H1 (cell line): Measurements from ENCODE around the gene CUX1. TPM values are rescaled to one million over a fixed set of nuclear protein-coding genes. Genes with fewer than 3 reads are reported as not detected.

Experiments used
- CTCF ChIA-PET: fragments of 300-600 bp; sonication (Branson Sonifier 250); formaldehyde crosslinking; loops from one replicate; lab custom pipeline; 2021; ENCODE audit not compliant: partially characterized antibody; lab: Charles Lee
- POLR2A ChIA-PET: fragments of 300-600 bp; sonication (Branson Sonifier 250); formaldehyde crosslinking; loops from one replicate; lab custom pipeline; 2021; ENCODE audit warnings: inconsistent platforms; ENCODE audit not compliant: partially characterized antibody; lab: Charles Lee
- DNase-seq, 2 experiments: peaks; one replicate each; pipeline versions ENCODE4 v3.0.0 to v3.0.0-alpha.2; 2010 to 2022; ENCODE audit warnings: low spot score in 2 of 2, low read depth in 1 of 2, mixed read lengths in 1 of 2
- FAIRE-seq: peaks from 2 replicates; lab custom pipeline; 2011; peaks lifted over from hg19 to GRCh38; lab: Jason Lieb, UNC
- H2AFZ ChIP-seq: 2 replicates; pipeline ENCODE4 v1.8.1; 2012; ENCODE audit warnings: low read length, inconsistent platforms
- H2AK5ac ChIP-seq: 2 replicates; pipeline ENCODE4 v1.6.1; 2013; ENCODE audit warnings: low read depth, low read length
- H2BK120ac ChIP-seq: replicated peaks from 2 replicates; pipeline ENCODE3; 2013; ENCODE audit warnings: low read depth, low read length, inconsistent platforms
- H2BK12ac ChIP-seq: 2 replicates; pipeline ENCODE4 v1.6.1; 2013; ENCODE audit warnings: low read depth, low read length
- H2BK15ac ChIP-seq: 2 replicates; pipeline ENCODE4 v1.6.1; 2013; ENCODE audit warnings: low read length
- H2BK20ac ChIP-seq: 2 replicates; pipeline ENCODE4 v1.6.1; 2013; ENCODE audit warnings: low read length
- H2BK5ac ChIP-seq: 2 replicates; pipeline ENCODE4 v1.6.1; 2013; ENCODE audit warnings: low read depth, low read length
- H3K14ac ChIP-seq: 2 replicates; pipeline ENCODE4 v1.6.1; 2013; ENCODE audit warnings: inconsistent platforms; ENCODE audit not compliant: insufficient read length
- H3K18ac ChIP-seq: 2 replicates; pipeline ENCODE4 v1.6.1; 2013; ENCODE audit warnings: low read length; ENCODE audit errors: extremely low read depth
- H3K23ac ChIP-seq: 2 replicates; pipeline ENCODE4 v1.6.1; 2013; ENCODE audit warnings: inconsistent platforms; ENCODE audit not compliant: insufficient read length
- H3K23me2 ChIP-seq: 2 replicates; pipeline ENCODE4 v1.6.1; 2013; ENCODE audit warnings: low read depth, low read length
- H3K27ac ChIP-seq: 2 replicates; pipeline ENCODE4 v1.6.1; 2011; ENCODE audit warnings: low read depth, low read length, inconsistent platforms
- H3K27me3 ChIP-seq, 4 experiments: replicated peaks in 1 of 4; 1 replicate in 1 of 4; 2 replicates in 3 of 4; pipeline versions ENCODE4 v1.6.1 to v1.8.1; 2011 to 2013; ENCODE audit warnings: low read length in 3 of 4, mild to moderate bottlenecking in 3 of 4, inconsistent platforms in 2 of 4, mixed read lengths in 2 of 4, moderate library complexity in 1 of 4; ENCODE audit not compliant: control insufficient read depth in 3 of 4, insufficient read depth in 3 of 4; ENCODE audit errors: extremely low read depth in 1 of 4
- H3K36me3 ChIP-seq, 4 experiments: 2 replicates each; pipeline versions ENCODE4 v1.6.1 to v1.8.1; 2011 to 2013; ENCODE audit warnings: mild to moderate bottlenecking in 4 of 4, low read length in 3 of 4, moderate library complexity in 2 of 4, control low read depth in 1 of 4, inconsistent platforms in 1 of 4; ENCODE audit not compliant: insufficient read depth in 4 of 4, control insufficient read depth in 2 of 4
- H3K4ac ChIP-seq: replicated peaks from 2 replicates; pipeline ENCODE3; 2013; ENCODE audit warnings: low read length, low read depth, mixed read lengths, inconsistent platforms; ENCODE audit not compliant: insufficient read length
- H3K4me1 ChIP-seq, 4 experiments: replicated peaks in 1 of 4; 1 replicate in 1 of 4; 2 replicates in 3 of 4; pipeline versions ENCODE4 v1.6.1 to v1.8.1; 2011 to 2013; ENCODE audit warnings: low read length in 3 of 4, inconsistent platforms in 2 of 4, mixed read lengths in 1 of 4; ENCODE audit not compliant: insufficient read depth in 4 of 4, control insufficient read depth in 3 of 4
- H3K4me2 ChIP-seq, 2 experiments: 2 replicates each; pipeline versions ENCODE4 v1.6.1 to v1.8.1; 2011 to 2013; ENCODE audit warnings: low read depth in 2 of 2, low read length in 2 of 2, control low read depth in 1 of 2, inconsistent platforms in 1 of 2, mild to moderate bottlenecking in 1 of 2; ENCODE audit not compliant: insufficient read depth in 1 of 2
- H3K4me3 ChIP-seq, 4 experiments: fragments of 200-600, 300-600 bp in 1 of 4; sonication (generic), shearing (Covaris generic), sonication (Bioruptor Twin) in 1 of 4; 2 replicates each; pipeline versions ENCODE4 v1.5.1 to v1.8.1; 2011 to 2016; ENCODE audit warnings: low read length in 4 of 4, low read depth in 3 of 4, control low read depth in 2 of 4, inconsistent platforms in 2 of 4, mild to moderate bottlenecking in 2 of 4, mixed read lengths in 1 of 4, moderate library complexity in 1 of 4; ENCODE audit not compliant: insufficient read depth in 2 of 4; ENCODE audit errors: extremely low read depth in 1 of 4
- H3K56ac ChIP-seq: replicated peaks from 2 replicates; pipeline ENCODE3; 2013; ENCODE audit warnings: low read depth, mild to moderate bottlenecking, mixed read lengths, low read length, inconsistent platforms; ENCODE audit not compliant: insufficient read length
- H3K79me1 ChIP-seq: 2 replicates; pipeline ENCODE4 v1.6.1; 2013; ENCODE audit warnings: low read depth, low read length, control low read depth
- H3K79me2 ChIP-seq, 2 experiments: 2 replicates each; pipeline versions ENCODE4 v1.6.1 to v1.8.1; 2012 to 2013; ENCODE audit warnings: low read length in 2 of 2, mild to moderate bottlenecking in 2 of 2, inconsistent platforms in 1 of 2; ENCODE audit not compliant: insufficient read depth in 2 of 2, control insufficient read depth in 1 of 2
- H3K9ac ChIP-seq, 4 experiments: replicated peaks in 1 of 4; 1 replicate in 1 of 4; 2 replicates in 3 of 4; pipeline versions ENCODE4 v1.6.1 to v1.8.1; 2011 to 2013; ENCODE audit warnings: low read depth in 3 of 4, low read length in 3 of 4, control low read depth in 2 of 4, mild to moderate bottlenecking in 2 of 4, moderate library complexity in 2 of 4, inconsistent platforms in 1 of 4; ENCODE audit errors: extremely low read depth in 1 of 4
- H3K9me3 ChIP-seq, 2 experiments: 2 replicates each; pipeline versions ENCODE4 v1.6.1 to v1.8.1; 2012 to 2013; ENCODE audit warnings: mild to moderate bottlenecking in 2 of 2, moderate library complexity in 2 of 2, control low read depth in 1 of 2, inconsistent platforms in 1 of 2, low read depth in 1 of 2, low read length in 1 of 2, mixed read lengths in 1 of 2; ENCODE audit not compliant: insufficient read depth in 2 of 2
- H4K20me1 ChIP-seq, 2 experiments: replicated peaks in 1 of 2; 2 replicates each; pipeline versions ENCODE3 to v1.8.1; 2011 to 2013; ENCODE audit warnings: inconsistent platforms in 2 of 2, low read length in 2 of 2, mild to moderate bottlenecking in 1 of 2; ENCODE audit not compliant: insufficient read depth in 2 of 2, control insufficient read depth in 1 of 2
- H4K5ac ChIP-seq: 2 replicates; pipeline ENCODE4 v1.6.1; 2013; ENCODE audit warnings: low read length, low read depth, mixed read lengths, inconsistent platforms; ENCODE audit not compliant: insufficient read length
- H4K8ac ChIP-seq: 2 replicates; pipeline ENCODE4 v1.8.0; 2013; ENCODE audit warnings: mild to moderate bottlenecking, moderate library complexity, low read length, inconsistent platforms; ENCODE audit not compliant: insufficient read depth; ENCODE audit errors: extremely low read depth
- H4K91ac ChIP-seq: replicated peaks from 2 replicates; pipeline ENCODE3; 2013; ENCODE audit warnings: low read length, mixed read lengths, inconsistent platforms; ENCODE audit not compliant: insufficient read length
- BCL11A ChIP-seq, 2 experiments: IDR thresholded peaks; one replicate each; pipeline ENCODE4 v1.6.1; 2011; ENCODE audit warnings: low read depth in 2 of 2, low read length in 2 of 2, mild to moderate bottlenecking in 2 of 2
- CBX8 ChIP-seq: fragments of 300-800, 300-1000 bp; sonication (generic); IDR thresholded peaks from 2 replicates; pipeline ENCODE4 v1.7.1; 2016; ENCODE audit warnings: low read depth, low read length, borderline replicate concordance
- CHD2 ChIP-seq: IDR thresholded peaks from 2 replicates; pipeline ENCODE4 v1.6.1; 2012; ENCODE audit warnings: low read length, improper control_type of control experiment
- E2F6 ChIP-seq: IDR thresholded peaks from 2 replicates; pipeline ENCODE4 v1.6.1; 2012; ENCODE audit warnings: inconsistent platforms
- GTF2F1 ChIP-seq: IDR thresholded peaks from 2 replicates; pipeline ENCODE4 v1.6.1; 2012; ENCODE audit warnings: low read depth, low read length, improper control_type of control experiment, borderline replicate concordance
- RXRA ChIP-seq: IDR thresholded peaks from 2 replicates; pipeline ENCODE4 v1.6.1; 2011; ENCODE audit warnings: low read depth, mild to moderate bottlenecking, low read length, moderate library complexity; ENCODE audit not compliant: insufficient read depth
- SP1 ChIP-seq: IDR thresholded peaks from 2 replicates; pipeline ENCODE4 v1.6.1; 2011; ENCODE audit warnings: low read depth, low read length
- ZNF274 ChIP-seq: IDR thresholded peaks from 2 replicates; pipeline ENCODE4 v1.7.0; 2012; ENCODE audit warnings: low read length, borderline replicate concordance; ENCODE audit errors: extremely low read depth
- WGBS, 2 experiments: shearing (Covaris generic) in 1 of 2; methylation state at CpG; one replicate each; pipeline versions ENCODE4 v1.1.6 to v1.1.7; 2013 to 2015; ENCODE audit warnings: low lambda C conversion rate in 2 of 2, mixed read lengths in 2 of 2, inconsistent platforms in 1 of 2, low coverage in 1 of 2, missing lambda C conversion rate in 1 of 2; ENCODE audit not compliant: insufficient replicate concordance in 2 of 2, insufficient coverage in 1 of 2, insufficient read length in 1 of 2; ENCODE audit errors: extremely low coverage in 1 of 2, missing lambda C conversion rate in 1 of 2; 5-methylcytosine and 5-hydroxymethylcytosine counted together
- polyA plus RNA-seq, 7 experiments: library from polyadenylated mRNA; depleted of rRNA in 3 of 7; stranded (reverse) in 5 of 7; unstranded in 2 of 7; fragments of >200 nt in 5 of 7; fragments of 200-250 nt in 2 of 7; gene quantifications; 1 replicate in 5 of 7; 2 replicates in 1 of 7; 4 replicates in 1 of 7; pipeline versions ENCODE4 v1.2.1 to v1.2.3, GENCODE V29; 2011 to 2013; ENCODE audit warnings: missing spikeins in 2 of 7, mixed read lengths in 2 of 7
- total RNA-seq: library from RNA; stranded (reverse); fragmentation: NEBNext Ultra II Directional; extraction: Animal tissue kit (Norgen Biotek cat#: 25700); gene quantifications from 2 replicates; pipeline ENCODE4 v1.2.1, GENCODE V29; 2021
- TF ChIP-seq, protein P1 (sequence below): IDR thresholded peaks from 2 replicates; pipeline ENCODE4 v1.6.1; 2011; ENCODE audit warnings: low read length, improper control_type of control experiment

The CUX1 gene
- total and polyA plus RNA-seq, 2 of the 8 experiments (the other 6 are each of a cell fraction or from before 2014, with no cell fraction given), result 21.6 to 65.9 TPM

DNA sequence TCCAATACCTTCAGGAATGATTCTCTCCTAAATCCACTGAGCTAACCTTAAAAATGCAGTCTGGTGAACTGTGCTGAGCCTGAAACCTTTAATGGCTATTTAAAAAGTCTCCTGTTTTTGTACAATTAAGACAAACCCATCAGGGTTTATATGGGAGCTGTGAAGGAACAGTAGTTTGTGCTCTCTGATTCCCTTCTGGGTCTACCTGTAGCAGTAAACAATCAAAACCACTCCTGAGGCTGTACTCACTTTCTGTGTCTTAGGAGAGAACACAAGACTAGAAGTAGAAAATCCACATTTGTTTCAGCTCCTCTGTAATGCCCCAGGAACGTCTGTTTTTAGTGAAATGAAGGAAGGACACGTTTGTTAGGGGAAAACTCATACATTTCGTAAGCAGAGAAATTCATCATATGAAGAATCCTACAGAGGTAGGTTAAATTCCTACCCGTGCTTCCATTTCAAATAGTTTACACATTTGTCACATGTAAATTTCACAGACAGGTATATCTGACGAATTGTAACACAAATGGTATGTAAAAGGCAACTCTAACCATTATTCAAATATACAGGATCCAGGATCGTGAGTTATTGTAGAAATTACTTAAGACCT is 2.6 kb downstream of the CUX1 start:
- no peak overlapping the region for H3K4ac ChIP-seq
- H3K27ac ChIP-seq, result no peak overlapping the region
- H3K56ac ChIP-seq, result no peak overlapping the region
- H3K23me2 ChIP-seq, result peaks cover 5% of the 10 kb centered on the region; the same call in 1 of the 2 replicates
- H2BK12ac ChIP-seq, result no peak overlapping the region
- 55% methylated on average over 6 of the region's 6 CpGs; no CpG with 5 or more reads in 1 of the 2 experiments for WGBS, 2 experiments
- ChIA-PET CTCF (interaction anchor here (0.7 to 3.0 kb wide), 10 partner anchors 10 to 452 kb away, joined by 3 to 13 read pairs (median 3); no protein-coding TSS in a partner anchor), POLR2A (interaction anchor here (1.1 to 2.2 kb wide), 3 partner anchors 55 to 140 kb away, joined by 3 to 7 read pairs (median 5); no protein-coding TSS in a partner anchor)
- FAIRE-seq (no peak), DNase-seq (no peak)
- H2AK5ac ChIP-seq, result no peak overlapping the region
- no peak overlapping the region; a peak in 1 of 7 replicates for H3K9ac ChIP-seq
- no peaks in the 10 kb centered on the region; a peak in 2 of 8 replicates for H3K36me3 ChIP-seq
- H2BK5ac ChIP-seq, result no peak overlapping the region
- H3K9me3 ChIP-seq, result no peaks in the 10 kb centered on the region
- no peak overlapping the region for H2BK120ac ChIP-seq
- no peak overlapping the region for H2BK20ac ChIP-seq
- peaks cover 45 to 84% of the 10 kb centered on the region in 2 experiments for H3K79me2 ChIP-seq
- H2AFZ ChIP-seq, result no peak overlapping the region
- peak overlapping the region; percentile 35 to 43; a peak in 1 of 4 replicates for H3K4me2 ChIP-seq
- H4K20me1 ChIP-seq, result peaks cover 21 to 24% of the 10 kb centered on the region in 2 experiments
- H2BK15ac ChIP-seq, result no peak overlapping the region
- H3K18ac ChIP-seq, result no peak overlapping the region
- H4K8ac ChIP-seq, result no peak overlapping the region
- H3K79me1 ChIP-seq, result peaks cover 5% of the 10 kb centered on the region; the same call in 1 of the 2 replicates
- peaks cover 12 to 29% (median 15%) of the 10 kb centered on the region in 4 experiments for H3K4me1 ChIP-seq
- no peak overlapping the region for H3K23ac ChIP-seq
- H4K91ac ChIP-seq, result no peak overlapping the region
- no peak overlapping the region for H3K14ac ChIP-seq
- peak overlapping the region in 1 of 4 experiments; percentile 14; a peak in 1 of 8 replicates for H3K4me3 ChIP-seq
- peaks cover 0 to 2% (median 1%) of the 10 kb centered on the region in 4 experiments; a peak in 4 of 7 replicates for H3K27me3 ChIP-seq
- no peak overlapping the region for H4K5ac ChIP-seq
- TF ChIP-seq CBX8 (no peak), BCL11A (IDR thresholded peaks at IDR 0.05; ENCODE audit: low read depth in 2 of 2, low read length in 2 of 2) (no peak), E2F6 (no peak), RXRA (no peak), GTF2F1 (no peak), SP1 (no peak), ZNF274 (no peak), CHD2 (no peak)
- TF ChIP-seq, protein P1, sequence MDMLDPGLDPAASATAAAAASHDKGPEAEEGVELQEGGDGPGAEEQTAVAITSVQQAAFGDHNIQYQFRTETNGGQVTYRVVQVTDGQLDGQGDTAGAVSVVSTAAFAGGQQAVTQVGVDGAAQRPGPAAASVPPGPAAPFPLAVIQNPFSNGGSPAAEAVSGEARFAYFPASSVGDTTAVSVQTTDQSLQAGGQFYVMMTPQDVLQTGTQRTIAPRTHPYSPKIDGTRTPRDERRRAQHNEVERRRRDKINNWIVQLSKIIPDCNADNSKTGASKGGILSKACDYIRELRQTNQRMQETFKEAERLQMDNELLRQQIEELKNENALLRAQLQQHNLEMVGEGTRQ, result no peak
